ENCODE data around the gene SLC25A11.

- TF ChIP-seq, protein P1, sequence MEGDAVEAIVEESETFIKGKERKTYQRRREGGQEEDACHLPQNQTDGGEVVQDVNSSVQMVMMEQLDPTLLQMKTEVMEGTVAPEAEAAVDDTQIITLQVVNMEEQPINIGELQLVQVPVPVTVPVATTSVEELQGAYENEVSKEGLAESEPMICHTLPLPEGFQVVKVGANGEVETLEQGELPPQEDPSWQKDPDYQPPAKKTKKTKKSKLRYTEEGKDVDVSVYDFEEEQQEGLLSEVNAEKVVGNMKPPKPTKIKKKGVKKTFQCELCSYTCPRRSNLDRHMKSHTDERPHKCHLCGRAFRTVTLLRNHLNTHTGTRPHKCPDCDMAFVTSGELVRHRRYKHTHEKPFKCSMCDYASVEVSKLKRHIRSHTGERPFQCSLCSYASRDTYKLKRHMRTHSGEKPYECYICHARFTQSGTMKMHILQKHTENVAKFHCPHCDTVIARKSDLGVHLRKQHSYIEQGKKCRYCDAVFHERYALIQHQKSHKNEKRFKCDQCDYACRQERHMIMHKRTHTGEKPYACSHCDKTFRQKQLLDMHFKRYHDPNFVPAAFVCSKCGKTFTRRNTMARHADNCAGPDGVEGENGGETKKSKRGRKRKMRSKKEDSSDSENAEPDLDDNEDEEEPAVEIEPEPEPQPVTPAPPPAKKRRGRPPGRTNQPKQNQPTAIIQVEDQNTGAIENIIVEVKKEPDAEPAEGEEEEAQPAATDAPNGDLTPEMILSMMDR (IDR thresholded peaks at IDR 0.05): no peak
- TF ChIP-seq POLR2A (IDR thresholded peaks at IDR 0.05): no peak
Measured at GRCh38 chr17:4970273-4970672, 30.4 kb upstream of the SLC25A11 start.

Measured in stomach (tissue), 4 donors.